OCI-LY7 (cell line): ENCODE results near the gene MRPL23. TPM values are rescaled to one million over a fixed set of nuclear protein-coding genes. Genes with fewer than 3 reads are reported as not detected.

Experiments
- BruUV-seq: library from RNA; stranded (reverse); fragments of 400-500 nt; replicated peaks from 2 replicates; lab custom pipeline; 2021; lab: Mats Ljungman, UMichigan
- CTCF ChIA-PET: fragments of 300-600 bp; sonication (Branson Sonifier 250); formaldehyde crosslinking; loops from one replicate; lab custom pipeline; 2022; ENCODE audit warnings: antibody characterized with exemption; ENCODE audit not compliant: unreplicated experiment; lab: Charles Lee
- POLR2A ChIA-PET: fragments of 300-600 bp; sonication (Branson Sonifier 250); formaldehyde crosslinking; loops from one replicate; lab custom pipeline; 2022; ENCODE audit warnings: antibody characterized with exemption; lab: Charles Lee
- DNase-seq: peaks from one replicate; pipeline ENCODE4 v3.0.0-alpha.2; 2015; ENCODE audit warnings: low spot score
- H2AFZ ChIP-seq: fragments of 200-600 bp; sonication (generic), shearing (Covaris generic); 2 replicates; pipeline ENCODE4 v1.6.1; 2014; ENCODE audit warnings: mild to moderate bottlenecking, antibody characterized with exemption, low read length, moderate library complexity
- H3K27ac ChIP-seq: fragments of 200-600 bp; sonication (generic); 2 replicates; pipeline ENCODE4 v1.5.1; 2014; ENCODE audit warnings: mixed run types, low read depth, mild to moderate bottlenecking, moderate library complexity, low read length, inconsistent platforms; ENCODE audit not compliant: poor library complexity, severe bottlenecking
- H3K36me3 ChIP-seq: fragments of 200-600 bp; sonication (generic); 2 replicates; pipeline ENCODE4 v1.6.1; 2014; ENCODE audit warnings: mild to moderate bottlenecking, antibody characterized with exemption, low read length, moderate library complexity, mixed read lengths; ENCODE audit not compliant: insufficient read depth
- H3K4me1 ChIP-seq: fragments of 200-600 bp; sonication (generic); 2 replicates; pipeline ENCODE4 v1.5.1; 2014; ENCODE audit warnings: mild to moderate bottlenecking, low read length; ENCODE audit not compliant: insufficient read depth, poor library complexity, severe bottlenecking
- H3K4me2 ChIP-seq: fragments of 200-600 bp; sonication (generic); 2 replicates; pipeline ENCODE4 v1.6.1; 2014; ENCODE audit warnings: mild to moderate bottlenecking, low read length
- H3K4me3 ChIP-seq: fragments of 200-600 bp; sonication (generic); 2 replicates; pipeline ENCODE4 v1.5.1; 2014; ENCODE audit warnings: mild to moderate bottlenecking, low read depth, low read length; ENCODE audit not compliant: poor library complexity, severe bottlenecking
- H3K79me2 ChIP-seq: fragments of 200-600 bp; sonication (generic); 2 replicates; pipeline ENCODE4 v1.6.1; 2016; ENCODE audit warnings: low read depth, mild to moderate bottlenecking, low read length, moderate library complexity, mixed read lengths; ENCODE audit not compliant: insufficient read depth
- H3K9me2 ChIP-seq: fragments of 200-600 bp; sonication (generic); 2 replicates; pipeline ENCODE4 v1.6.1; 2016; ENCODE audit warnings: mild to moderate bottlenecking, low read length, mixed read lengths; ENCODE audit not compliant: insufficient read depth
- H3K9me3 ChIP-seq: fragments of 200-600 bp; sonication (generic); 2 replicates; pipeline ENCODE4 v1.6.1; 2014; ENCODE audit warnings: mild to moderate bottlenecking, mixed run types, low read length, mixed read lengths
- H4K20me1 ChIP-seq: fragments of 200-600 bp; sonication (generic); 2 replicates; pipeline ENCODE4 v1.6.1; 2014; ENCODE audit warnings: mild to moderate bottlenecking, antibody characterized with exemption, low read length, moderate library complexity, mixed read lengths; ENCODE audit not compliant: insufficient read depth
- EZH2phosphoT487 ChIP-seq: fragments of 200-600 bp; sonication (generic); IDR thresholded peaks from 2 replicates; pipeline ENCODE4 v1.6.1; 2018; ENCODE audit warnings: low read depth, borderline replicate concordance, mild to moderate bottlenecking, mixed run types, antibody characterized with exemption, low read length, moderate library complexity, mixed read lengths
- intact Hi-C: fragments of 100-400 bp; cut with micrococcal nuclease; formaldehyde crosslinking; loops from one replicate; pipeline ENCODE4 v1.10.0; 2022; ENCODE audit not compliant: unreplicated experiment
- total RNA-seq, 2 experiments: library from RNA; depleted of rRNA in 1 of 2; stranded (reverse); fragments of >200 nt in 1 of 2; shearing (Covaris generic) in 1 of 2; gene quantifications; 2 replicates each; pipeline ENCODE4 v1.2.3, GENCODE V29; 2014 to 2022
- TF ChIP-seq, protein P1 (sequence below): fragments of 200-600 bp; sonication (generic); conservative IDR thresholded peaks from 2 replicates; pipeline ENCODE4 v1.5.1; 2014; ENCODE audit warnings: mild to moderate bottlenecking, antibody characterized with exemption, low read length, moderate library complexity, mixed read lengths

MRPL23 gene
- total RNA-seq, 2 experiments from 2014 or later, result 131 to 149 TPM

DNA sequence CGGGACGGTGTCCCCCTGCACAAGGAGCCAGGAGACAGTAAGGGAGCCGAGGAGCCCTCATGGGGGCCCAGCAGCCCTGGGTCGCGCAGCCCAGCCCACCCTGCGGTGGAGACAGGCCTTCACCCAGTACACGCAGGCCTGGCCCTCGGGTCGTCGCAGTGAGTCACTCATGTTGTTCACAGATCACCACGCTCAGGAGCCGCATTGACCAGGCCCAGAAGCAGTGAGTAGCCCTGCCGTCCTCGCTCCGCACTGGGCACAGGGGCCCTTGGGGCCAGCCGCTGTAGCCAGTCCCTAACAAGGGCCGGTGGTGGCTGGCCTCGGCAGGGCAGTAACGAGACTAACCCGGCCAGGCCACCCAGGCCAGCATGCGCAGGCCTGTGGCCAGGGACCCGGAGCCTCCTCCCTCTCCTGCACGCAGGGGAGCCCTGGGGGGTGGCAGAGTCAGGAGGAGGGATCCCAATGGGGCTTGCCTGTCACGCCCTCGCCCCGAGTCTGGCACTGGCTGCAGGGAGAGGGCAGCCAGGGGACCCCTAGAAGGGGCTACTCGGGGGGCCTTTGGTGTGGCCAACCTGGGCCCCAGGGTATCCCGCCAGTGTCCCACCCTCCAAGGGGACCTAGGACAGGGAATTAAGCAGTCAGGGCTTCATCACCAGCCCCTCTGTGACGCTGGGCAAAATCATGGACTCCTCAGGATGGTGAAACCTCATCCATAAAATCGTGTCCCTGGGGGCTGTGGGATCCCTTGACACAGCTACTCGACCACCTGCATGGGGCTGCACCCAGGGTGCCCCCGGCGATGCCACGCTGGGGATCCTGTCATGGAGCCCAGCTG is 10.1 kb upstream of the MRPL23 start:
- no peaks in the 10 kb centered on the region for H3K9me2 ChIP-seq
- ChIA-PET CTCF (no interaction called here), POLR2A (no interaction called here)
- H3K9me3 ChIP-seq, result no peaks in the 10 kb centered on the region
- no TSS peak for BruUV-seq
- no peak overlapping the region for H3K4me2 ChIP-seq
- no peaks in the 10 kb centered on the region for H3K4me1 ChIP-seq
- no peak overlapping the region for H3K4me3 ChIP-seq
- no peak for TF ChIP-seq EZH2phosphoT487
- TF ChIP-seq, protein P1, sequence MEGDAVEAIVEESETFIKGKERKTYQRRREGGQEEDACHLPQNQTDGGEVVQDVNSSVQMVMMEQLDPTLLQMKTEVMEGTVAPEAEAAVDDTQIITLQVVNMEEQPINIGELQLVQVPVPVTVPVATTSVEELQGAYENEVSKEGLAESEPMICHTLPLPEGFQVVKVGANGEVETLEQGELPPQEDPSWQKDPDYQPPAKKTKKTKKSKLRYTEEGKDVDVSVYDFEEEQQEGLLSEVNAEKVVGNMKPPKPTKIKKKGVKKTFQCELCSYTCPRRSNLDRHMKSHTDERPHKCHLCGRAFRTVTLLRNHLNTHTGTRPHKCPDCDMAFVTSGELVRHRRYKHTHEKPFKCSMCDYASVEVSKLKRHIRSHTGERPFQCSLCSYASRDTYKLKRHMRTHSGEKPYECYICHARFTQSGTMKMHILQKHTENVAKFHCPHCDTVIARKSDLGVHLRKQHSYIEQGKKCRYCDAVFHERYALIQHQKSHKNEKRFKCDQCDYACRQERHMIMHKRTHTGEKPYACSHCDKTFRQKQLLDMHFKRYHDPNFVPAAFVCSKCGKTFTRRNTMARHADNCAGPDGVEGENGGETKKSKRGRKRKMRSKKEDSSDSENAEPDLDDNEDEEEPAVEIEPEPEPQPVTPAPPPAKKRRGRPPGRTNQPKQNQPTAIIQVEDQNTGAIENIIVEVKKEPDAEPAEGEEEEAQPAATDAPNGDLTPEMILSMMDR, result no peak
- DNase-seq, result no peak
- H4K20me1 ChIP-seq, result no peaks in the 10 kb centered on the region
- no peaks in the 10 kb centered on the region for H3K79me2 ChIP-seq
- intact Hi-C loops, result no loop called here
- no peak overlapping the region for H3K27ac ChIP-seq
- H3K36me3 ChIP-seq, result no peaks in the 10 kb centered on the region
- H2AFZ ChIP-seq, result no peak overlapping the region

- Histone ChIP-seq H3K27ac (no peak overlapping the region), H3K36me3 (no peaks in the 10 kb centered on the region), H3K4me3 (no peak overlapping the region), H3K9me3 (no peaks in the 10 kb centered on the region), H3K9me2 (no peaks in the 10 kb centered on the region), H3K4me2 (no peak overlapping the region), H4K20me1 (no peaks in the 10 kb centered on the region), H2AFZ (no peak overlapping the region), H3K79me2 (no peaks in the 10 kb centered on the region), H3K4me1 (no peaks in the 10 kb centered on the region)
- POLR2A ChIA-PET, result no interaction called here
- DNase-seq, result no peak
- TF ChIP-seq, protein P1, result no peak
- TF ChIP-seq EZH2phosphoT487, result no peak
- intact Hi-C loops, result no loop called here
- CTCF ChIA-PET, result no interaction called here
- BruUV-seq, result no TSS peak
These were observed 9.4 kb upstream of the MRPL23 start for GRCh38 chr11:1937616-1938342.
